COLO829 (cell line): Measurements from ENCODE around the gene JOSD2.
"Not testable (repeated sequence)": the region's sequence is repeated elsewhere in the genome, so short reads cannot be mapped to it uniquely, and the experiment has no call there.

Experiments
- DNase-seq: peaks from one replicate; pipeline ENCODE4 v3.0.0; 2012; ENCODE audit warnings: low spot score

Gene JOSD2

GRCh38 chr19:50546527-50547221 is 35.7 kb upstream of the JOSD2 start:
- no peak for DNase-seq

- DNase-seq: no peak
Observed at GRCh38 chr19:50542943-50543342, 32.0 kb upstream of the JOSD2 start.

GRCh38 chr19:50537769-50538230 is 26.8 kb upstream of the JOSD2 start:
- peak; percentile 87 for DNase-seq

- no peak for DNase-seq
Observed at GRCh38 chr19:50537306-50537685, 26.3 kb upstream of the JOSD2 start.

GRCh38 chr19:50536662-50537305 is 25.8 kb upstream of the JOSD2 start:
- no peak for DNase-seq

GRCh38 chr19:50535672-50536187 is 24.7 kb upstream of the JOSD2 start:
- DNase-seq: no peak

- no peak for DNase-seq
Observed at GRCh38 chr19:50534478-50534877, 23.5 kb upstream of the JOSD2 start.

GRCh38 chr19:50532952-50533351 is 22.0 kb upstream of the JOSD2 start:
- no peak for DNase-seq

GRCh38 chr19:50531171-50531612 is 20.2 kb upstream of the JOSD2 start:
- no peak for DNase-seq

- DNase-seq: not testable (repeated sequence)
Observed at GRCh38 chr19:50528052-50528451, 17.1 kb upstream of the JOSD2 start.

GRCh38 chr19:50522881-50523280 is 11.9 kb upstream of the JOSD2 start:
- no peak for DNase-seq

- no peak for DNase-seq
Observed at GRCh38 chr19:50520822-50521465, 10.0 kb upstream of the JOSD2 start.

- no peak for DNase-seq
Observed at GRCh38 chr19:50519006-50519575, 8.1 kb upstream of the JOSD2 start.

GRCh38 chr19:50518091-50519005 is 7.4 kb upstream of the JOSD2 start:
- no peak for DNase-seq

- no peak for DNase-seq
Observed at GRCh38 chr19:50517704-50518075, 6.7 kb upstream of the JOSD2 start.

- no peak for DNase-seq
Observed at GRCh38 chr19:50516964-50517703, 6.1 kb upstream of the JOSD2 start.

- no peak for DNase-seq
Observed at GRCh38 chr19:50516456-50516855, 5.5 kb upstream of the JOSD2 start.

- no peak for DNase-seq
Observed at GRCh38 chr19:50515168-50515561, 4.2 kb upstream of the JOSD2 start.

- no peak for DNase-seq
Observed at GRCh38 chr19:50514346-50515167, 3.6 kb upstream of the JOSD2 start.

- no peak for DNase-seq
Observed at GRCh38 chr19:50513746-50514345, 2.9 kb upstream of the JOSD2 start, which contains the start of gene ASPDH. TSS of gene ASPDH (minus strand) at chr19:50513913. CDS start at chr19:50513823, 90 bp downstream.
